Natural killer cell (primary cell): ENCODE data around the gene PATJ. TPM values are rescaled to one million over a fixed set of nuclear protein-coding genes. Genes with fewer than 3 reads are reported as not detected.

Experiments used
- ATAC-seq, 3 donors: fragments of 150-1000 bp in 2 of 3; fragments of 200-7000 bp in 1 of 3; cut with Tn5 transposase; 1 replicate in 1 of 3; 2 replicates in 2 of 3; pipeline ENCODE4 v1.10.0; 2021; ENCODE audit warnings: mild to moderate bottlenecking in 2 of 3, moderate library complexity in 2 of 3
- DNase-seq, 2 donors: peaks; one replicate each; pipeline versions ENCODE4 v3.0.0 to v3.0.0-alpha.2; 2013 to 2021; ENCODE audit warnings: mixed read lengths in 1 of 2
- H3K27ac ChIP-seq: one replicate; pipeline ENCODE4 v1.5.1; 2013; ENCODE audit warnings: mild to moderate bottlenecking, low read length
- H3K27me3 ChIP-seq: one replicate; pipeline ENCODE4 v1.6.1; 2013; ENCODE audit warnings: low read length; ENCODE audit not compliant: control insufficient read depth, insufficient read depth
- H3K36me3 ChIP-seq: one replicate; pipeline ENCODE4 v1.6.1; 2013; ENCODE audit warnings: low read length; ENCODE audit not compliant: control insufficient read depth, insufficient read depth
- H3K4me1 ChIP-seq: one replicate; pipeline ENCODE4 v1.6.1; 2013; ENCODE audit warnings: low read length; ENCODE audit not compliant: control insufficient read depth, insufficient read depth
- H3K4me3 ChIP-seq: one replicate; pipeline ENCODE4 v1.5.1; 2013; ENCODE audit warnings: low read length
- H3K9me3 ChIP-seq: one replicate; pipeline ENCODE4 v1.6.1; 2013; ENCODE audit warnings: low read length; ENCODE audit not compliant: control insufficient read depth, insufficient read depth
- H3K27ac Mint-ChIP-seq, 2 donors: one replicate each; pipeline ENCODE4 v1.8.0; 2022; ENCODE audit warnings: mild to moderate bottlenecking in 2 of 2, mixed read lengths in 2 of 2, moderate library complexity in 1 of 2
- H3K27me3 Mint-ChIP-seq, 2 donors: one replicate each; pipeline ENCODE4 v1.8.0; 2022; ENCODE audit warnings: low read depth in 2 of 2, mixed read lengths in 2 of 2
- H3K36me3 Mint-ChIP-seq: one replicate; pipeline ENCODE4 v1.8.0; 2022; ENCODE audit warnings: mixed read lengths
- H3K4me1 Mint-ChIP-seq, 2 donors: one replicate each; pipeline ENCODE4 v1.8.0; 2022; ENCODE audit warnings: mixed read lengths in 2 of 2
- H3K4me3 Mint-ChIP-seq: one replicate; pipeline ENCODE4 v1.8.0; 2022; ENCODE audit warnings: mild to moderate bottlenecking, moderate library complexity, mixed read lengths
- H3K9me3 Mint-ChIP-seq, 2 donors: one replicate each; pipeline ENCODE4 v1.8.0; 2022; ENCODE audit warnings: mixed read lengths in 2 of 2
- CTCF ChIP-seq: fragments of 200-600 bp; IDR thresholded peaks from one replicate; pipeline ENCODE4 v1.8.0; 2022; ENCODE audit warnings: antibody characterized with exemption
- WGBS: methylation state at CpG from one replicate; pipeline ENCODE4 v1.1.7; 2013; ENCODE audit warnings: missing lambda C conversion rate; ENCODE audit not compliant: insufficient coverage; 5-methylcytosine and 5-hydroxymethylcytosine counted together
- intact Hi-C: fragments of 100-400 bp; cut with micrococcal nuclease; formaldehyde crosslinking; loops from one replicate; pipeline ENCODE4 v1.14.2; 2022
- total RNA-seq, 4 donors: library from RNA; stranded (reverse); fragments of 120-200 nt in 1 of 4; gene quantifications; one replicate each; pipeline versions ENCODE4 v1.2.3 to v1.2.4, GENCODE V29; 2013 to 2022

The PATJ gene
- total RNA-seq, 3 donors from 2014 or later (not counting 1 experiment from before 2014, with no cell fraction given), result 15.0 to 18.5 (median 16.7) TPM

GRCh38 chr1:61993331-61993961 lies 251.2 kb downstream of the PATJ start:
- intact Hi-C loops, result no loop called here
- no peak overlapping the region for H3K27ac ChIP-seq
- H3K27ac Mint-ChIP-seq, result no peak overlapping the region
- H3K4me1 Mint-ChIP-seq, result no peaks in the 10 kb centered on the region
- H3K36me3 ChIP-seq, result no peaks in the 10 kb centered on the region
- H3K27me3 Mint-ChIP-seq, result no peaks in the 10 kb centered on the region
- no peaks in the 10 kb centered on the region for H3K27me3 ChIP-seq
- no peak for ATAC-seq
- DNase-seq, result no peak
- H3K4me3 ChIP-seq, result no peak overlapping the region
- 92% methylated on average over 5 of the region's 5 CpGs for WGBS
- no peaks in the 10 kb centered on the region for H3K4me1 ChIP-seq
- H3K4me3 Mint-ChIP-seq, result no peak overlapping the region
- no peaks in the 10 kb centered on the region for H3K36me3 Mint-ChIP-seq
- no peaks in the 10 kb centered on the region for H3K9me3 ChIP-seq
- no peaks in the 10 kb centered on the region for H3K9me3 Mint-ChIP-seq
- TF ChIP-seq CTCF, result no peak

- Mint-ChIP-seq H3K4me1 (no peaks in the 10 kb centered on the region), H3K9me3 (no peaks in the 10 kb centered on the region), H3K27ac (no peak overlapping the region), H3K36me3 (no peaks in the 10 kb centered on the region), H3K27me3 (no peaks in the 10 kb centered on the region), H3K4me3 (no peak overlapping the region)
- H3K36me3 ChIP-seq, result no peaks in the 10 kb centered on the region
- H3K27me3 ChIP-seq, result no peaks in the 10 kb centered on the region
- no peak for TF ChIP-seq CTCF
- no peaks in the 10 kb centered on the region for H3K9me3 ChIP-seq
- H3K4me3 ChIP-seq, result no peak overlapping the region
- WGBS, result 100% methylated on average over 1 of the region's 1 CpG
- ATAC-seq (no peak), DNase-seq (no peak)
- H3K4me1 ChIP-seq, result no peaks in the 10 kb centered on the region
- H3K27ac ChIP-seq, result no peak overlapping the region
- intact Hi-C loops, result no loop called here
Measured at GRCh38 chr1:61995641-61996040, 253.4 kb downstream of the PATJ start.

- intact Hi-C loops, result no loop called here
- DNase-seq, result no peak
- 94% methylated on average over 3 of the region's 3 CpGs for WGBS
- no peaks in the 10 kb centered on the region for H3K9me3 Mint-ChIP-seq
- no peak for TF ChIP-seq CTCF
- no peak overlapping the region for H3K4me3 Mint-ChIP-seq
- no peak overlapping the region for H3K27ac ChIP-seq
- H3K9me3 ChIP-seq, result no peaks in the 10 kb centered on the region
- H3K27me3 ChIP-seq, result no peaks in the 10 kb centered on the region
- H3K4me1 Mint-ChIP-seq, result no peaks in the 10 kb centered on the region
- H3K36me3 ChIP-seq, result no peaks in the 10 kb centered on the region
- H3K27ac Mint-ChIP-seq, result no peak overlapping the region
- no peak for ATAC-seq
- no peaks in the 10 kb centered on the region for H3K4me1 ChIP-seq
- H3K27me3 Mint-ChIP-seq, result no peaks in the 10 kb centered on the region
- no peaks in the 10 kb centered on the region for H3K36me3 Mint-ChIP-seq
- no peak overlapping the region for H3K4me3 ChIP-seq
Measured at GRCh38 chr1:61997123-61997522, 254.8 kb downstream of the PATJ start.

- H3K4me3 Mint-ChIP-seq, result no peak overlapping the region
- WGBS, result 88% methylated on average over 2 of the region's 2 CpGs
- DNase-seq (no peak), ATAC-seq (no peak)
- Histone ChIP-seq H3K4me1 (no peaks in the 10 kb centered on the region), H3K4me3 (no peak overlapping the region), H3K36me3 (no peaks in the 10 kb centered on the region), H3K27me3 (no peaks in the 10 kb centered on the region), H3K9me3 (no peaks in the 10 kb centered on the region), H3K27ac (no peak overlapping the region)
- H3K27ac Mint-ChIP-seq, result no peak overlapping the region
- H3K4me1 Mint-ChIP-seq, result no peaks in the 10 kb centered on the region
- no peaks in the 10 kb centered on the region for H3K9me3 Mint-ChIP-seq
- intact Hi-C loops, result no loop called here
- TF ChIP-seq CTCF, result no peak
- H3K36me3 Mint-ChIP-seq, result no peaks in the 10 kb centered on the region
- no peaks in the 10 kb centered on the region for H3K27me3 Mint-ChIP-seq
Measured at GRCh38 chr1:62003777-62004176, 261.5 kb downstream of the PATJ start.
